ENCODE results near the gene IFIT1B. TPM values are rescaled to one million over a fixed set of nuclear protein-coding genes. Genes with fewer than 3 reads are reported as not detected.

Gene IFIT1B
- total RNA-seq, 1 experiment from 2014 or later: not detected

- CTCF ChIA-PET: no interaction called here
- peak overlapping the region; percentile 90; the same call in 1 of the 2 replicates for H3K4me2 ChIP-seq (ENCODE audit: low read length)
- TF ChIP-seq, protein P1, sequence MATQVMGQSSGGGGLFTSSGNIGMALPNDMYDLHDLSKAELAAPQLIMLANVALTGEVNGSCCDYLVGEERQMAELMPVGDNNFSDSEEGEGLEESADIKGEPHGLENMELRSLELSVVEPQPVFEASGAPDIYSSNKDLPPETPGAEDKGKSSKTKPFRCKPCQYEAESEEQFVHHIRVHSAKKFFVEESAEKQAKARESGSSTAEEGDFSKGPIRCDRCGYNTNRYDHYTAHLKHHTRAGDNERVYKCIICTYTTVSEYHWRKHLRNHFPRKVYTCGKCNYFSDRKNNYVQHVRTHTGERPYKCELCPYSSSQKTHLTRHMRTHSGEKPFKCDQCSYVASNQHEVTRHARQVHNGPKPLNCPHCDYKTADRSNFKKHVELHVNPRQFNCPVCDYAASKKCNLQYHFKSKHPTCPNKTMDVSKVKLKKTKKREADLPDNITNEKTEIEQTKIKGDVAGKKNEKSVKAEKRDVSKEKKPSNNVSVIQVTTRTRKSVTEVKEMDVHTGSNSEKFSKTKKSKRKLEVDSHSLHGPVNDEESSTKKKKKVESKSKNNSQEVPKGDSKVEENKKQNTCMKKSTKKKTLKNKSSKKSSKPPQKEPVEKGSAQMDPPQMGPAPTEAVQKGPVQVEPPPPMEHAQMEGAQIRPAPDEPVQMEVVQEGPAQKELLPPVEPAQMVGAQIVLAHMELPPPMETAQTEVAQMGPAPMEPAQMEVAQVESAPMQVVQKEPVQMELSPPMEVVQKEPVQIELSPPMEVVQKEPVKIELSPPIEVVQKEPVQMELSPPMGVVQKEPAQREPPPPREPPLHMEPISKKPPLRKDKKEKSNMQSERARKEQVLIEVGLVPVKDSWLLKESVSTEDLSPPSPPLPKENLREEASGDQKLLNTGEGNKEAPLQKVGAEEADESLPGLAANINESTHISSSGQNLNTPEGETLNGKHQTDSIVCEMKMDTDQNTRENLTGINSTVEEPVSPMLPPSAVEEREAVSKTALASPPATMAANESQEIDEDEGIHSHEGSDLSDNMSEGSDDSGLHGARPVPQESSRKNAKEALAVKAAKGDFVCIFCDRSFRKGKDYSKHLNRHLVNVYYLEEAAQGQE (IDR thresholded peaks at IDR 0.05; ENCODE audit: low read depth): no peak
- no peak for TF ChIP-seq EGR1 (IDR thresholded peaks at IDR 0.05; ENCODE audit: low read depth)
Measured at GRCh38 chr10:89416465-89416864, 38.6 kb downstream of the IFIT1B start.

GRCh38 chr10:89419548-89419947 lies 41.7 kb downstream of the IFIT1B start:
- CTCF ChIA-PET: interaction anchor here (1.5 to 1.7 kb wide), 2 partner anchors 143 to 202 kb away, joined by 5 to 6 read pairs; no protein-coding TSS in a partner anchor
- RAD21 ChIA-PET (ENCODE audit: low non-redundant PET in 1 of 2, low total read pairs in 2 of 2, uncharacterized antibody in 2 of 2, unreplicated experiment in 2 of 2): no interaction called here

More at GRCh38 chr10:89416465-89416864, 38.6 kb downstream of the IFIT1B start:
- H3K9ac ChIP-seq (ENCODE audit: low read length): no peak overlapping the region
- ATAC-seq: no peak
- peaks cover 36% of the 10 kb centered on the region for H3K79me2 ChIP-seq (ENCODE audit: insufficient read depth, low read length)
- DNase-seq (ENCODE audit: low read depth, low spot score): no peak
- no peaks in the 10 kb centered on the region for H4K20me1 ChIP-seq (ENCODE audit: insufficient read depth)
- no peaks in the 10 kb centered on the region for H3K9me2 ChIP-seq (ENCODE audit: insufficient read depth)
- intact Hi-C loops (cut with micrococcal nuclease): no loop called here
- H3K27ac ChIP-seq (ENCODE audit: low read depth, low read length): no peak overlapping the region
- no TSS peak for BruUV-seq (replicated peaks)
- H2AFZ ChIP-seq (ENCODE audit: low read depth, low read length, poor library complexity, severe bottlenecking): no peak overlapping the region
- no peaks in the 10 kb centered on the region; a peak in 1 of 4 replicates for H3K9me3 ChIP-seq (ENCODE audit: control insufficient read depth in 1 of 2, insufficient read depth in 1 of 2, low read depth in 1 of 2, low read length in 2 of 2)
- H3K36me3 ChIP-seq (ENCODE audit: control insufficient read depth in 1 of 2, insufficient read depth in 2 of 2, low read length in 2 of 2): peaks cover 7 to 15% of the 10 kb centered on the region in 2 experiments; a peak in 2 of 4 replicates
- H3K27me3 ChIP-seq (ENCODE audit: insufficient read depth, low read length): no peaks in the 10 kb centered on the region
- ChIA-PET RAD21 (ENCODE audit: low non-redundant PET in 1 of 2, low total read pairs in 2 of 2, uncharacterized antibody in 2 of 2, unreplicated experiment in 2 of 2) (no interaction called here), POLR2A (no interaction called here)
- H3K4me1 ChIP-seq (ENCODE audit: control insufficient read depth in 1 of 2, insufficient read depth in 2 of 2, low read length in 2 of 2): peaks cover 7 to 14% of the 10 kb centered on the region in 2 experiments; a peak in 3 of 4 replicates
- no peak overlapping the region for H3K4me3 ChIP-seq (replicated peaks in 1 of 2; ENCODE audit: low read depth in 1 of 2, low read length in 2 of 2)

More at GRCh38 chr10:89419548-89419947, 41.7 kb downstream of the IFIT1B start:
- POLR2A ChIA-PET: no interaction called here
- TF ChIP-seq, protein P1 (IDR thresholded peaks at IDR 0.05; ENCODE audit: low read depth): no peak
- peak in 1 of 3 experiments; percentile 38; a peak in 3 of 6 replicates for TF ChIP-seq CTCF (IDR thresholded peaks at IDR 0.05 in 2 of 3, conservative IDR thresholded peaks at IDR 0.05 in 1 of 3; ENCODE audit: borderline replicate concordance in 1 of 3, insufficient read depth in 1 of 3, low read depth in 2 of 3, low read length in 2 of 3)
- Histone ChIP-seq H3K27me3 (ENCODE audit: insufficient read depth, low read length) (no peaks in the 10 kb centered on the region), H2AFZ (ENCODE audit: low read depth, low read length, poor library complexity, severe bottlenecking) (no peak overlapping the region), H3K4me1 (ENCODE audit: control insufficient read depth in 1 of 2, insufficient read depth in 2 of 2, low read length in 2 of 2) (peaks cover 3 to 9% of the 10 kb centered on the region in 2 experiments; a peak in 3 of 4 replicates), H3K79me2 (ENCODE audit: insufficient read depth, low read length) (peaks cover 36% of the 10 kb centered on the region), H3K9me3 (ENCODE audit: control insufficient read depth in 1 of 2, insufficient read depth in 1 of 2, low read depth in 1 of 2, low read length in 2 of 2) (no peaks in the 10 kb centered on the region), H3K27ac (ENCODE audit: low read depth, low read length) (no peak overlapping the region), H3K36me3 (ENCODE audit: control insufficient read depth in 1 of 2, insufficient read depth in 2 of 2, low read length in 2 of 2) (peaks cover 7 to 15% of the 10 kb centered on the region in 2 experiments; a peak in 2 of 4 replicates), H4K20me1 (ENCODE audit: insufficient read depth) (no peaks in the 10 kb centered on the region), H3K4me2 (ENCODE audit: low read length) (no peak overlapping the region), H3K9ac (ENCODE audit: low read length) (no peak overlapping the region), H3K4me3 (replicated peaks in 1 of 2; ENCODE audit: low read depth in 1 of 2, low read length in 2 of 2) (no peak overlapping the region), H3K9me2 (ENCODE audit: insufficient read depth) (no peaks in the 10 kb centered on the region)
- intact Hi-C loops (cut with micrococcal nuclease): no loop called here
- BruUV-seq (replicated peaks): no TSS peak
- DNase-seq (ENCODE audit: low read depth, low spot score) (no peak), ATAC-seq (no peak)

Measured in HCT116 (cell line).